Transverse colon (tissue), 3 donors: ENCODE measurements around the gene SLCO4A1.

Source experiments
- CTCF ChIP-seq, 5 experiments: fragments of 200-600 bp in 3 of 5; fragments of 450-650 bp in 2 of 5; sonication (generic) in 3 of 5; IDR thresholded peaks; 1 replicate in 2 of 5; 2 replicates in 3 of 5; pipeline ENCODE4 v1.5.1; 2016 to 2017; ENCODE audit warnings: antibody characterized with exemption in 5 of 5, inconsistent platforms in 3 of 5, mild to moderate bottlenecking in 2 of 5, moderate library complexity in 1 of 5
- EP300 ChIP-seq: sonication (generic); formaldehyde crosslinking; IDR thresholded peaks from one replicate; pipeline ENCODE4 v1.6.1; 2017; ENCODE audit warnings: antibody characterized with exemption, low read depth
- POLR2A ChIP-seq: fragments of 450-650 bp; IDR thresholded peaks from one replicate; pipeline ENCODE4 v1.6.1; 2016; ENCODE audit warnings: antibody characterized with exemption, mild to moderate bottlenecking, moderate library complexity

- no peak for TF ChIP-seq CTCF (IDR thresholded peaks at IDR 0.05)
- no peak for TF ChIP-seq POLR2A
- TF ChIP-seq EP300 = no peak
These were observed 33.0 kb downstream of the SLCO4A1 start for GRCh38 chr20:62675156-62675876.
